NCI-H345 treated with DMSO at 0.1 percent for 48 hours (cell line): ENCODE results near the gene GPC6.

Experiments used
- DNase-seq: peaks from one replicate; lab custom pipeline; 2025; ENCODE audit not compliant: unreplicated experiment; lab: John Stamatoyannopoulos, UW

Gene GPC6

GRCh38 chr13:94227255-94227879 is 1000.8 kb downstream of the GPC6 start:
- DNase-seq, result no peak

- no peak for DNase-seq
These were observed 1002.2 kb downstream of the GPC6 start for GRCh38 chr13:94228763-94229162.

GRCh38 chr13:94232161-94232950 is 1005.7 kb downstream of the GPC6 start:
- DNase-seq, result no peak

- no peak for DNase-seq
These were observed 1006.3 kb downstream of the GPC6 start for GRCh38 chr13:94232956-94233355.

- no peak for DNase-seq
These were observed 1006.8 kb downstream of the GPC6 start for GRCh38 chr13:94233401-94233800.

- DNase-seq, result no peak
These were observed 1007.2 kb downstream of the GPC6 start for GRCh38 chr13:94233837-94234236.

GRCh38 chr13:94234738-94235137 is 1008.1 kb downstream of the GPC6 start:
- DNase-seq, result no peak

GRCh38 chr13:94236132-94236531 is 1009.5 kb downstream of the GPC6 start:
- DNase-seq, result no peak

- DNase-seq, result no peak
These were observed 1010.3 kb downstream of the GPC6 start for GRCh38 chr13:94236872-94237271.

- no peak for DNase-seq
These were observed 1012.5 kb downstream of the GPC6 start for GRCh38 chr13:94239135-94239534.

- no peak for DNase-seq
These were observed 1015.9 kb downstream of the GPC6 start for GRCh38 chr13:94242554-94242953.

GRCh38 chr13:94243551-94243950 is 1016.9 kb downstream of the GPC6 start:
- DNase-seq, result no peak

- no peak for DNase-seq
These were observed 1019.9 kb downstream of the GPC6 start for GRCh38 chr13:94246495-94246894.

- no peak for DNase-seq
These were observed 1021.3 kb downstream of the GPC6 start for GRCh38 chr13:94247890-94248289.

GRCh38 chr13:94248454-94249228 is 1022.0 kb downstream of the GPC6 start:
- DNase-seq, result no peak

- no peak for DNase-seq
These were observed 1022.9 kb downstream of the GPC6 start for GRCh38 chr13:94249512-94249911.

GRCh38 chr13:94251831-94252608 is 1025.4 kb downstream of the GPC6 start:
- no peak for DNase-seq

- no peak for DNase-seq
These were observed 1028.1 kb downstream of the GPC6 start for GRCh38 chr13:94254737-94255136.

- DNase-seq, result no peak
These were observed 1030.1 kb downstream of the GPC6 start for GRCh38 chr13:94256721-94257120.

- DNase-seq, result no peak
These were observed 1033.4 kb downstream of the GPC6 start for GRCh38 chr13:94259984-94260383.

GRCh38 chr13:94261163-94261562 is 1034.6 kb downstream of the GPC6 start:
- DNase-seq, result no peak
